LHCN-M2 (cell line): Measurements from ENCODE around the gene RPS16. TPM values are rescaled to one million over a fixed set of nuclear protein-coding genes. Genes with fewer than 3 reads are reported as not detected.

Source experiments
- DNase-seq: peaks from one replicate; pipeline ENCODE4 v3.0.0-alpha.2; 2012; ENCODE audit warnings: low read depth
- total RNA-seq: library from RNA; depleted of rRNA; stranded (reverse); fragments of >200 nt; gene quantifications from 2 replicates; pipeline ENCODE4 v1.2.3, GENCODE V29; 2014

RPS16 gene
- total RNA-seq, 1 experiment from 2014 or later, result 159 TPM

GRCh38 chr19:39407660-39408391 lies 27.9 kb downstream of the RPS16 start:
- no peak for DNase-seq

GRCh38 chr19:39407410-39407659 lies 28.4 kb downstream of the RPS16 start:
- peak; percentile 52 for DNase-seq

DNA sequence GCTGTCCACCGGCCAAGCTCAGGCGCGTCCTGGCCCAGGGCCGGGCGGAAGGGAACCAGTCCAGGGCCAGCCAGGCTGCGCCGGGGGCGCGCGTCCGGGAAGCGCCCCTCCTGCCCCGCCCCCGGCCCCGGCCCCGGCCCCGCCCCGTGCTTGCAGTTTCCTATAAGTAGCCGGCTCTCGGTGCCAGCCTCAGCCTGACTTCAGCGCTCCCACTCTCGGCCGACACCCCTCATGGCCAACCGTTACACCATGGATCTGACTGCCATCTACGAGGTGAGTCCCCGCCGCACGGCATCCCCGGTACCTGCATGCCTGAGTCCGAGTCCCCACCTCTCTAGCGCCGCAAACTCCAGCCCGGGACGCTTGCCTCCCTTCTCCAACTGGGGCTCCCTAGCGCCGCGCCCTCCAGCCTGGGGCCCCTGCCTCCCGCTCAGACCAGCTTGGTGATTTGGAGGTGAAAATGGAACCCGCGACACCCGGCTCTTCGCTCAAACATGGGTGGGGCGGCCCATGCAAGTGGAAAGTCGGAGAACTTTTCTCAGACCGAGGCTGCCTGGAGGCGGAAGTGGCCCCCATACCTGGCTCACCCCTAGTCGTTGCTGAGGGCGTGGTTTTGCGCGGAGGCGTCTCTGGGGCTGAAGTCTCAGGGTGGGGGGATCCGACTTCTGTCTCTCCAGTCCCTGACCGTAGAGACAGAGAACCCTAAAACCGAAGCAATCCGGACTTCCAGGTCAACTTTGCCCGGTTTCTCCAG lies 28.9 kb downstream of the RPS16 start, which contains the start of gene ZFP36:
Gene ZFP36 (plus strand): TSS at position 192 of the 754 bp plus-strand sequence. CDS start 58 bp downstream, at position 250.
- DNase-seq, result peak; percentile 80

- peak; percentile 47 for DNase-seq
These were observed 29.6 kb downstream of the RPS16 start for GRCh38 chr19:39405958-39406655.

DNA sequence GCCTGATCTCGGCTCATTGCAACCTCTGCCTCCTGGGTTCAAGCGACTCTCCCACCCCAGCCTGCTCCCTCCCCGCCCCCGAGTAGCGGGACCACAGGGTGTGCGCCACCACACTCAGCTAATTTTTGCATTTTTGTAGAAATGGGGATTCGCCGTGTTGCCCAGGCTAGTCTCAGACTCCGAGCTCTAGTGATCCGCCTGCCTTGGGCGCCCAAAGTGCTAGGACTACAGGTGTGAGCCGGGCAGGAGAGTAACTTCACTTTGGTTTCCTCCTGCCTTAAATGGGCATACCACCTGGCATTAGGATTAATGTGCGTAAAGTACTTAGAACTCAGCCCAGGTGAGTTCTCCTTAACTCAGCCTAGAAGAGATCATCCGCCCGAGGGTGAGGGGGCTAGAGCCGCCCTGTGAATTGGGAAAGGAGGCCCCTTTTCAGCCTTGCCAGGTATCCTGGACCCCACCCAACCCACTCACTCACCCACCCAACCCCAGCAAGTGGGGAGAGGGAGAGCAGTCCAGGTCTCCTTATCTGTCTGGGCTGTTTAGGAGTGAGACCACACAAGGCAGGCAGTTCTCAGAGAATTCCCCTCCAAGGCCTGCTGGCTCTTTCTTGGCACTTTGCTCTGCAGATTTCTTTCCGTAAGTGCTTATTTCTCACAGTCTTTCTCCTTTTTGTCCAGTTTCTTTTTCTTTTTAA lies 30.3 kb downstream of the RPS16 start:
- no peak for DNase-seq

DNA sequence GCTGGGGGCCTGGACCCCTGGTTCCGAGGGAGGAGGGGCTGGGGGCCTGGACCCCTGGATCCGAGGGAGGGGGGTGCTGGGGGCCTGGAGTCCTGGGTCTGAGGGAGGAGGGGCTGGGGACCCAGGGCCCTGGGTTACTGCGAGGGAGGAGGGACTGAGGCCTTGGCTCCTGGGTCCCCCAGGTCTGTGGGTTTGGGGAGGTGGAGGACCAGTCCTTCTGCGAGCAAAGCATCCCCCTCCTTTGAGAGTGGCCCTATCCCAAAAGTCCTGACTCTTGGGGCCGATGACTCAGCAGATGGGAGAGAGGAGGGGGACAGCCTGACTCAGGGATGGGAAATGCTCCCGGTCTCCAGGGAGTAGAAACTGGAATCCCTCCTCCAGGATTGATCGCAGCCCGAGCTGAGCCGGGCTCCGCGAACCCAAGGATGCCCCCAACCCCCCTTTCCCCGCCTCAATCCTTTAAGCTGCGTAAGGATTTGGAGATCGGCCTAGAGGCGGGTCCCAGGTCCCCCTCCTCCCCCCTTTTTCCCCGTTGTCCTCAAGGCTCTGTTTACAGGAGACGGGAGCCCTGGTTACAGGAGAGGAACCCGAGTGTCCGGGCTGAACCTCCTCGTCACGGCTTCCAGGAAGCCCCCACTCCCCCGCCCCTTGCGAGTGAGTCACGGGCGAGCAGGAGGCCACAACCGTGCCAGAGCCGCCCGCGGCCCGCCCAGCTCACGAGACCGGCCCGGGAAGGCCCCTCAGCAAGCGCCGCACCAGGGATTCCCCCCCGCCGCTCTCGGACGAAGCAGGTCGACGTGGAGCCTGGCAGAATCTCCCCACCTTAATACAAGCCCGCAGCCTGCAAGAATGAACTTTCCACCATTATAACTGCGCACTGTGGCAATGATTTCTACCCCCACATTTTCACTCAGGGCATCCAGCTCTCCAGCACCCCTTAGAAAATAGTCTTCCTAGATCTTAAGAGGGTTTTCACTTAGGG lies 32.1 kb downstream of the RPS16 start:
- peak; percentile 99 for DNase-seq

- peak; percentile 87 for DNase-seq
These were observed 33.1 kb downstream of the RPS16 start for GRCh38 chr19:39402346-39403300.

DNA sequence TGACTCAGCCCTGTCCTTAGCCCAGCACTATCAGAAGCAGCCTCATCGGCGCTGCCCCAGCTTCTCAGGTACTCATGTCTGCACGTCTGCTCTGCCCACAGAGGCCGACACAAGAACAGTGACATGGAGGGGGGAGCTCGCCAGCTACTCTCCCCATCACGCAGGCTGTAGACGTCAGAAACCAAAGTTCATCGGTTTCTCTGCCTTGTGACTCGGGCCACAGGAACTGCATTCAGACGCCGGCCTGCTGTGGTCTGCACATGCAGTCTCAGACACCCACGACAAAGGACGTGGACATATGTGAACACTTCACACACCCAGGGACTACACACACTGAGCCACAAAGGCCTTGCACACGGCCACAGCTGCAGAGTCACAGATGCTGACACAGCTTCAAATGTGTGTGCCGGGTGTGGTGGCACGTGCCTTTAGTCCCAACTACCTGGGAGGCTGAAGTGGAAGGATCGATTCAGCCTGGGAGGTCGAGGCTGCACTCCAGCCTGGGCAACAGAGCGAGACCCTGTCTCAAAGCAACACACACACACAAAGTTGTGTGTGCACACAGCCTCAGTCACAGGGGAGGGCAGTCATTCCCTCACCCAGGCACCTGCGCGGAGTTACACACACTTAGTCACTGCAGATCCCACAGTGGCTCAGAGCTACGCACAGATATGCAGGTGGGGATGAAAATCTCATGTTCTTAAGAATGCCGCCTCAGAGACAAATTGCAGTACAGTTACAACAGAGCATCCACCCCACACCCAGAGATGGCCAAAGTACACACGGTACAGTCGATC lies 34.0 kb downstream of the RPS16 start:
- DNase-seq, result peak; percentile 63

DNA sequence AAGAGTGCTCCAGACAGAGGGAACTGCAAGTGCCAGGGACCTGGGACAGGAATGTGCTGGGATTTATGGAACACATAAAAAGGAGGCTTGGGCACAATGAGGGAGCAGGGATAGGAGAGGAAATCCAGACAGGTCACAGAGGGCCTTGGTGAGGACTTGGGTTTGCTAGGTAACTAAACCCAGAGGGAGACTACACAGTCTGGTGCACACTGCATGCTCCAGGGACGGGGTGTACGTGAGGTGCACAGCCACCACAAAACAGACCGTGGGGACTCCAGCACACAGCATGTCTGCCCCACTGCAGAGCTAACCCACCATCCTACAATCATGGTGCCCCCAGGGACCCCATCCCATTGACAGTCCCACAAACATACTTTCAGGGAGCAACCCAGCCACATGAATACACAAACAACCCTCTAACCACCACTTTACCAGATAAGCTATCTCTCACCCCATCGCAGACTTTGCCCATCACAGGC lies 34.6 kb downstream of the RPS16 start:
- no peak for DNase-seq

GRCh38 chr19:39400061-39400460 lies 35.7 kb downstream of the RPS16 start:
- no peak for DNase-seq

DNA sequence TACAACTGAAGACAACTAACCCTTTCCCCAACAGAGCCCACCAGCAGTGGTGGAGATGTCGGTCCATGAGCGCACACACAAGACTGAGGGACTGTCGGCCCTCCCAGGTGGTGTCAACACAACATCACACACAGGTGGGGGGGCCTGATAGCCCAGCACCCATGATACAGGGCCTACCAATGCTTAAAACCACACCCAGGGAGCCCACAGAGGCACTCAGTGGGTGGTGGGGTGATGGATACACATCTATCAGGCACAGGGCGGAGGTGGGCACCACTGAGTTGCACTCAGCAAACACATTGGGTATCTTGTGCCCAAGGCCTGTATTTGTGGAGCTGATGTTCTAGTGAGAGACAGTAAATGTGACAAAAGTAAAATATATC lies 36.1 kb downstream of the RPS16 start:
- no peak for DNase-seq

DNA sequence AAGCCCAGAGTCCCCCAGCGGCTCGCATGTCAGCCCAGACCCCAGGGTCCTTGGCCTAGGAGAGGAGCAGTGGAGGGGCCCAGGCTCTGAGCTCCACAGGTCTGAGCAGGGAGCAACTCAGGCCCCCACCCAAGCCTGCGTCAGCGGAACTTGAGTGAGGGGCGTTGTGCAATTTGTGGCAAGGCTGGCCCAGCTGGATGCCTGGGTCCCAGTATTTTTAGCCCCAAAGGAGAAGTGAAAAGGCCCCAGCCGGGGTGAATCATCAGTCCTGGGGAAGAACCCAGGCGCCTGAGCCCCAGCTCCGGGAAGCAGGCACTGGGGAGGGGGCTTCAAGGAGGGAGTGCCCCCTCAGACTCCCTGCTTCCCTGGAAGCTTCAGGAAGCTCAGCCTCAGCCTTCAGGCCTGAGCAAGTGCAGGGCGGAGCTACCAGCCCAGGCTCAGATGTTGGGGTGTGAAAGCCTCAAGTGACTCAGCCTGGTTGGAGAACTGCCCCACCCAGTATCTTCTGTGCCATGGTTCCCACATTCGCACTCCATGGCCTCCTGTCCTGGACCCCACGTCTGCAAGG lies 37.4 kb downstream of the RPS16 start:
- DNase-seq, result peak; percentile 82

DNA sequence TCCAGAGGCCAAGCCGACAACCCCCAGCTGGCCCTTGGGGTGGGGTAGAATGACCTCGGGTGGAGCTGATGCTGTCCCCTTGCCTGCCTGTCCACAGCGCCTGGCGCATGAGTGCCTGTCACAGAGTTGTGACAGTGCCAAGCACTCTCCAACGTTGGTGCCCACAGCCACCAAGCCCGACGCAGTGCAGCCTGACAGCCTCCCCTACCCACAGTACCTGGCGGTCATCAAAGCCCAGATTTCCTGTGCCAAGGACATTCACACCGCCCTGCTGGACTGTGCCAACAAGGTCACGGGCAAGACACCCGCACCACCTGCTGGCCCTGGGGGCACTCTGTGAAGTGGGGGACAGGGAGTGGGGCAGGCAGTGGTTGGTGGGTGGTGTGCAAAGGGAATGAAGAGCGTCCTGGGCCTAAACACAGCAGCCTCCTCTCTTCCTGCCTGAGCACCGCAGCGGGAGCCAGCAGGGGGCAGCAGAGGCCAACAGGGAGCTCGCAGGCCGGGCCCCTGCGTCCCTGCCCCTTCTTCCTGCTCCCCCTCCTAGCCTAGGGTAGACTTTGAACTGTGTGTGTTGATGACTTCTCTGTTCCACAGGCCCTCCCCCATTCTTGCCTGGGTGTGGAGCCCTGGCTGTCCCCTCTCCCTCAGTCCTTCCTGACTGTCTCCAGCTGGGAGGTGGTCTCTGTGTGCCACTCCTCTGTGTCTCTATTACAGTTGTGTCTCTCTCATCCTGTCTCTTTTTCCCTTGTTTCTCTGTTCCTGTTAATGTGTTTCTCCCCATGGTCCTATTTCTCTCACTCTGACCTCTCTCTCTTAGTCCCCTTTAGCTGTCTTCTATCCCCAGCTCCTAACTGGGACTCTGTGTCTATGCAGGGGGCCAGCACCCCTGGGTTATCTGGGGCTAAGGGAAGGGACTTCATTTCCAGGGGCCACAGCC lies 38.1 kb downstream of the RPS16 start:
- peak; percentile 78 for DNase-seq

GRCh38 chr19:39390751-39391437 lies 44.9 kb downstream of the RPS16 start, which contains the start of the genes MED29 and PAF1:
MED29 (plus strand) TSS chr19:39391378; CDS start chr19:39391423, 45 bp downstream.
PAF1 (minus strand) TSS chr19:39391106; CDS start chr19:39390864, 242 bp downstream.
- peak; percentile 100 for DNase-seq

DNA sequence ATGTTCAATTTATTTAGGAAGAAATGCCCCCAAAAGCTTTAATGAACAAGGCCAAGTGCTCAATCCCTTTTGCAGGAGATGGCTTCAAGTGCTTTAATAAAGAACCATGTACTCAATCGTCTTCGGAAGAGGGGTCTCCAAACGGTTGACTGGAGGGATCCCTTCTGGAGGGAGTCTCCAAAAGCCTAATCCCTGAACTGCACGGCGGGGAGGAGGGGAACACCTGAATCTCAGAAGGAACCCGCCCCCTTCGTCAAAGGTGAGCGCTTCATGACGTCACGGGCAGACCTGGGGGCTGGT lies 45.3 kb downstream of the RPS16 start:
- no peak for DNase-seq

GRCh38 chr19:39389631-39390414 lies 45.9 kb downstream of the RPS16 start:
- no peak for DNase-seq
